Measurements from ENCODE around the gene TICAM1.
A peak's percentile ranks its signal among the peaks of the same experiment; 100 is the strongest.
"Not testable (repeated sequence)": the region's sequence is repeated elsewhere in the genome, so short reads cannot be mapped to it uniquely, and the experiment has no call there.

The TICAM1 gene

DNA sequence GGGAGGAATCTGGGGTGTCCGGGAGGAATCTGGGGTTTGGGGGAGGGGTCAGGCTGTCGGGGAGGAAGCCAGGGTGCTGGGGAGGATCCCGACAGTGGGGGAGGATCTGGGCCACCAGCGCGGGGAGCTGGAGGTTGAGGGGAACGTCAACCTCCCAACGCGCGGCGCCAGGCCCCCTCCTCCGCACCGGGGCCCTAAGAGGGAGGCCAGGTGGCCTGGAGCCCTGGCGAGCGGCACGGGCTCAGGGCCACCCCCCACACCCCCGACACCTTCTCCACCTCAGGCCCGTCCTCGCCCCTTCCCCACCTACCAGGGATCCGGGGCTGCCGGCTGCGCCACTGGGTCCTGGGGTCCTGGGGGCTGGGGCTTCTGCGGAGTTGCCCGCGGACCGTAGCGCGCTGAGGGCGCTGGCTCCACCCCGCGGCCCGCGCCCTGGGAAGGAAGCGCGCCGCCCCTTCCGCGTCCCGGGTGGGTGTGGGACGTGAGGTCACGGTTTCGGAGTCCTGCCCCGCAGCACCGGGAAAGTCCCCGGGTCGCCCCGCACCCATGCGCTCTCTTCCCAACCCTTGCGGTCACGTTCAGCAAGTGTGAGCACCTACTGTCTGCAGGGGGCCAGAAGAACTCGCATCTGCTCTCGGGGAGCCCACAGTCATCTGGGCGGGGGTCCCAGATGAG, at the start of gene TICAM1:
Gene TICAM1, minus strand, starts transcription at position 409 of the 675 bp plus-strand sequence. CDS start 13,335 bp downstream, outside the sequence.
- peak; percentile 78 for DNase-seq (ENCODE audit: low spot score)

DNA sequence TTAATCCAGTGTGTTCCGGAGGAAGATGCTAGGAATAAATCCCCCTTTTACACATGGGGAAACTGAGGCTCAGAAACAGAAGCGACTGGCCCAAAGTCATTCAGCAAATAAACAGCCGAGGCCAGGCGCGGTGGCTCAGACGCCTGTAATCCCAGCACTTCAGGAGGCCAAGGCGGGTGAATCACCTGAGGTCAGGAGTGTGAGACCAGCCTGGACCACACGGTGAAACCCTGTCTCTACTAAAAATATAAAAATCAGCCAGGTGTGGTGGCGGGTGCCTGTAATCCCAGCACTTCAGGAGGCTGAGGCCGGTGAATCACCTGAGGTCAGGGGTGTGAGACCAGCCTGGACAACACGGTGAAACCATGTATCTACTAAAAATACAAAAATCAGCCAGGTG, 47.5 kb upstream of the TICAM1 start:
- DNase-seq (ENCODE audit: low spot score): no peak

DNA sequence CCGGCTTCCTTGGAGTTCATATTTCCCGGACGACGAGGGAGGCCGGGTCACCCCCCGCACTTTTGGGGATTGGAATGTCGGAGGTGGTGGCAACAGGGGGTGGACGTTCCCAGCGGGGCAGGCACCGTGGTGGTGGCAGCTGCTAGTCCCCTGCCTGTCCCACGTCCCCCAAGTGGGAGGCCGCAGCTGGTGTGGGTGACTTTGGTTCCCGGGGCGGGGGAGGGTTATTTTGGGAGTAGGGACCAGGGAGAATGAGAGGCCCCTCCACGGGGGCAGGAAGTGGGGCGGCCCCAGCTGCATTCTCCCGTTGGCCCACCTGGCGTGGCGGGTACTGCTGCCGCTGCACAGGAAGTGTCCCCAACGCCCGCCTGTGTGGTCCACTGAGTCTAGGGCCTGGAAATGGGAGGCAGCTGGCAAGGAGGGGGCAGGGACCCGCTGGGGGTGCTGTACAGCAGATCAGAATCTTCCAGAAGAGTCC, 47.0 kb upstream of the TICAM1 start:
- no peak for DNase-seq (ENCODE audit: low spot score)

DNA sequence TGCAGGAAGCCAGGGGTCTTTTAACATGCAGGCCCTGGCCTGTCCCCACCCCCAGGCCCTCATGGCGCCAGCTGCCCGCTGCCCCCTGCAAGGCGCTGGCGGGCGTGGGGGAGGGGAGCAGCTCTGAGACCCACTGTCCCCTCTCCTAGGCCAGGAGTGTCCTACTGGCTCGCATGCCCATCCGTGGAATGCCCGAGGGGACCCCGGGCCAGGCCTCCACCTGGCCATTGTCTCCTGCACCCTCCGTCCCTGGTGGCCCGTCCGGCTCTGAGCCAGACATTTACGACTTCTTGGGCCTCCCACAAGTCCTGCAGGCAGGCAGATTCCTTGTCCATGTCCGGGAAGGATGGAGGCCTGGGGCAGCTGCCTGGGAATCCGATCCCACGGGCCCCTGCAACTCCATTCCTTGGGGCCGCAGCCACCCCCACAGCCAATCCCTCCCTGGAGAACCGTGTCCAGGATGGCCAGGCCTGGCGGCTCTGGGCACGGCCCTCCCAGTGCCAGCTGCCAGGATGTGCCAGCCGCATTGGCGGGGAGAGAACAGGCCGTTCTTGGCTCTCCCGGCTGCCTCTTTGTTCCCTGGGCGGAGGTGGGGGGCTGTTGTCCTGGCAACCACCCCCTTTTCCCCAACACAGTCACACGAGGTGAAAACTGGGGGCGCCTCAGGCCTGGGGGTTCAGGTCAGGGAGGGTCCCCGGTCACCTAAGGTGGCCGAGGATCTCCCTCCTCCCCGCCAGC, 46.4 kb upstream of the TICAM1 start:
- no peak for DNase-seq (ENCODE audit: low spot score)

DNA sequence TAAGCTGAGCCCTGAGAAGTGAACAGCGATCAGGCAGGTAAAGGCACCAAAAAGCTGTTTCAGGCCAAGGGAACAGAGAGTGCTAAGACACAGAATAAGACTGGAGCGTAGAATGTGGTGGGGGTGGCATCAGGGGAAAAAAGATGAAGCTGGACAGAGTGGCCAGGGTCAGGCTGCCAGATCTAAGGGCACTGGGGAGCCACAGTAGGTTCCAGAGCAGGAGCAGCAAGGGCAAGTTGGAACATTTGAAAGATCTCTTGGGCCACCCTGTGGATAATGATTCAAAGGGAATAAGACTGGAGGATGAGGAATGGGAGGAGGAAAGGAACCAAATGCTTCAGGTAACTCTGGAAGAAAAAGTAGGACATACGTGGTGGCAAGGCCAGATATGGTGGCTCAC, 42.4 kb upstream of the TICAM1 start:
- no peak for DNase-seq (ENCODE audit: low spot score)

DNA sequence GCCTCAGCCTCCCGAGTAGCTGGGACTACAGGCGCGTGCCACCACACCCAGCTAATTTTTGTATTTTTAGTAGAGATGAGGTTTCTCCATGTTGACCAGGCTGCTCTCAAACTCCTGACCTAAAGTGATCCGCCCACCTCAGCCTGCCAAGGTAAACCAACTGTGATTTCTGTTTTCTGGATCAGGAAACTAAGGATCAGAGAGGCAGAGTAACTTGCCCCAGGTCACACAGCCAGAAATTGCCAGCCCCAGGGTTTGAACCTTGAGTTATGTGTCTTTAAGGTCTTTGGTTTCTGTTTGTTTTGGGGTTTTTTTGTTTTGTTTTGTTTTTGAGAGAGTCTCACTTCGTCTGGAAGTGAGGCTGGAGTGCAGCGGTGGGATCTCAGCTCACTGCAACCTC, 40.2 kb upstream of the TICAM1 start:
- no peak for DNase-seq (ENCODE audit: low spot score)

DNA sequence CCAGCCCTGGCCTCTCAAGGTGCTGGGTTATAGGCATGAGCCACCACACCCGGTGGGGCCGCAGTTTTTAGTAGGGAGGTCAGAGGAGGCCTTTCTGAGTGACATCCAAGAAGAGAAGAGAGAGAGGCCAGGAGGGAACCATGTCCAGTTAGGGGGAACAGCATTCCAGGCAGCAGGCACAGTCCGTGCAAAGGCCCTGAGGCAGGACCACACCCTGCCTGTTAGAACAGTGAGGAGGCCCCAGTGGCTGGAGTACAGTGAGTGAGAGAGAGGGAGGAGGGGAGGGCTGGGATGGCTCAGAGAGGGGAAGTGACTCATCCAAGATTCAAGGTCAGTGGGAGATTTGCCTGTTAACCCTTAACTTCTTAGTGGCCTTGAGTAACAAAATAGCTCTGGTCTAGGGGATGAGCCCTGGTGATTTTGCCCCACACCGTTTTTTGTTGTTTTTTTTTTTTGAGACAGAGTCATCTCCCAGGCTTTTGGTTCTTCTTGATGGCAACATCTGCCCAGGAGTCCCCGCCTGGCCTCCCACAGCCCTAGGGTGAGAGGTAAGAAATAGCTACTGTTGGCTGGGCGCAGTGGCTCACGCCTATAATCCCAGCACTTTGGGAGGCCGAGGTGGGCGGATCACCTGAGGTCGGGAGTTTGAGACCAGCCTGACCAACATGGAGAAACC, 38.7 kb upstream of the TICAM1 start:
- peak; percentile 22 for DNase-seq (ENCODE audit: low spot score)

DNA sequence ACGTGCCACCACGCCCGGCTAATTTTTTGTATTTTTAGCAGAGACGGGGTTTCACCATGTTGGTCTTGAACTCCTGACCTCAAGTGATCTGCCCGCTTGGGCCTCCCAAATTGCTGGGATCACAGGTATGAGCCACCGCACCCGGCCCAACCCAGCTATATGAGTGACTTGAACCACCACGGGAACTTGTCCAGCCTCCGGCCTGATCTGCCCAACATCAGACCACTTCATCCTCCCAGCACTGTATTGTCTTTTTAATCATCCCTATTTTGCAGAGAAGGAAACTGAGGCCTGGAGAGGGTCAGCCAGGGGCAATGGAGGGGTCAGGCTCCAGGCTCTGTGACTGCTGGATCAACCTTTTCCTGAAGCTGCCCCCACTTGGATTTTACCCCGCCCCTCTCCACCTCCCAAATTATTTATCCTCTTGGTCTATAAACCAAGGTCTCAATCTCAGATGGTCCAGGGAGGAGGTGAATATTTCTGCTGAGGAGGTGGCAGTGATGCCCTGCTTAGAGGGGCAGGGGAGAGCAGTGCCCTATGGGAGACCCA, 36.8 kb upstream of the TICAM1 start:
- no peak for DNase-seq (ENCODE audit: low spot score)

DNA sequence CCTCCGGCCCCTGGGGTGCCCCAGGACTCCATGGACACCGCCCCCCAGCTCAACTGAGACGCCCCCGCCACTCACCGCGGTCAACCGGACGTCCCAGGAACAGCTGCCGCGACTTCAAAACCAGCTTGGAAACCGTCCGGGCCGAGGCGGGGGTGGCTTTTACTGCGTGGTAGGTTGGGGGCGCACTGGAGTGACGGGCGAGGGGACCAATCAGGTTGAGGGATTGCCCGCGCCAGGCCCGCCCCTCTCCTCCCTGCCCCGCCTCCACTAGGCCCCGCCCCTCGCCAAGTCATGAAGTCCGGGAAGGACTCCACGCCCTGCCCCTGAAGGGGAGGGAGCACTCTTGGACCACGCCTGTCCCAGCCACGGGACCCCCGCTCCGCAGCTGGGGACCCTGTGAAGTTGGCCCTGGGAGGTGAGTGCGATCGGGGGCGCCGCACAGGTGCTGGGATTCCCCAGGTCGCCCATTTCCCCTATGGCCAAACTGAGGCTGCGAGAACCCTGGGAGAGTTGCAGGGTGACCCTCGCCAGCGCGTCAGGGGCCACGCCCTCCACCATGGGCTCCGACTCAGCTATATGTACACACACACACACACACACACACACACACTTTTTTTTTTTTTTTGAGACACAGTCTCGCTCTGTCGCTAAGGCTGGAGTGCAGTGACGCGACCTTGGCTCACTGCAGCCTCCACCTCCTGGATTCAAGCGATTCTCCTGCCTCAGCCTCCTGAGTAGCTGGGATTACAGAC, 36.2 kb upstream of the TICAM1 start, which contains the start of gene PLIN3:
Gene PLIN3, minus strand, starts transcription at position 134 of the 752 bp plus-strand sequence. CDS start 6,273 bp downstream, outside the sequence.
- DNase-seq (ENCODE audit: low spot score): peak; percentile 90

DNA sequence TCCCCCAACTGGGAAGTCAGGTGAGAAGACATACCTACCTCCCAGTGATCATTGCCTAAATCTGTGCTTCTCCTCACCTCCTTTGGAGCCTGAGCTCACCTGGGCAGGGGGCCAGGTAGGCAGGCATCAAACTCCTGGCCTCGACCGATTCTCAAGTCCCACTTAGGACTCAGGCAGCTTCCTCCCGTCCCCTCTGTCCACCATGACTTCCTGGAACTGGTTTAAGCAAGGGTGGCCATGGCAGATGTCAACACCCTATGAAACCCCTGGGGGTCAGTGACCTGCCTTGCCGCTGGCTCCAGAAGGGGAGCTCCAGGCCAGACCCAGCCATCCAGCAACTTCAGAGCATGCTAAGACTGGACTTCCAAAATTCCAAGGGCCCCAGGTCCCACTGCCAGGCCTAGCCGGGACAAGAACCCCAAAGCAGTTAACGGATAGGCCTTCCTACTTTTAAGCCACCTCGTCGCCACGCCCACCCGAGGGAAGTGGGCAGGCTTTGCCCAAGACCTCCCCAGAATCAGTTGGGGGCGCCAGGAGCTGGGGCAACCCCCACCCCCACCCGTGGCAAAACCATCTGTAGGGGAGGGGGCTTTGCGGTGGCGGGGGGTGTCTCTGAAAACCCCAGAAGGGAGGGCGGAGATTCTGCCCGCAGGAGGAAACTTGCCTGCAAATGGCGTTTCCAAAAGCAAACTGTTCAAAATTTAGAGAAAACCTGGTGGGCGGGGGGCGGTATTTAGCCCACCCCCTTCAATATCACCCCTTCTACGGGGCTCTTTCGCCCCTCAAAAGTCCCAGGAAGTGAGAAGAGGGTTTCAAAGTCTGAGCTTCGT, 35.3 kb upstream of the TICAM1 start:
- peak; percentile 26 for DNase-seq (ENCODE audit: low spot score)

DNA sequence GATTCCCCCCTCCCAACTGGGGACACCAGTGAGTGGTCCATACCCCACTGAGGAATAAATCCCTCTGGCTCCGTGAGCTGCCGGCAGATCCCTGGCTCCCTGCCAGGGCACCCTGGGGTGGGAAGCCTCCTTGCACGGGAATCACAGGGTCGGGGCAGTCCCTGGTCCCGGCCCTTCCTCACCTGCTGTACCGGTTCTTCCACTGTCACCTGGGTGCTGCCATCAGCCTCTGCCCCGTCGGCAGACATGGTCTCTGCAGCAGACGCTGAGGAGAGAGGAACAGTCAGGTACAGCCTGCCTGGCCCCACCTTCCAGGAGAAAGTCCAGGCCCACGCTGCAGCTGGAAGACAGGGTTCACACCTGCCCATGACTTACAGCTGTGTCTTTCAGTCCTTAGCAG, 29.6 kb upstream of the TICAM1 start:
- DNase-seq (ENCODE audit: low spot score): no peak

DNA sequence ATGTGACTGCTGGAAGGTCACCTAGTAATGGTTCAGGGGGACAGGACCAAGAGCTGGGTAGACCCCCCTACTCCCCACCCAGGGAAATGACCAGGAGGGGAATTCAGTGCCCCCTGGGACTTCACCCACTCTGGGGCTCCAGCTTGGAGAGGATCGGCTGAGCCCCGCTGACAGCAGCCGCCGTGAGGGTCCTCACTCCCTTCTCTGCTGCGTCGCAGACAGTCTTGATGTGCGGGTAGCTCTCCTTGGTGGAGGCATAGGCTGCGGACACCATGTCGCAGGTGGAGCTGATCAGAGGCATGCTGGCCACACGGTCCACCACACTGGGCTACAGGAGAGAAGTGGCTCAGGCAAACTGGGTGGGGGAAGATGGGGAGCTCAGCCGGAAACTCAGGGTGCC, 28.2 kb upstream of the TICAM1 start:
- no peak for DNase-seq (ENCODE audit: low spot score)

DNA sequence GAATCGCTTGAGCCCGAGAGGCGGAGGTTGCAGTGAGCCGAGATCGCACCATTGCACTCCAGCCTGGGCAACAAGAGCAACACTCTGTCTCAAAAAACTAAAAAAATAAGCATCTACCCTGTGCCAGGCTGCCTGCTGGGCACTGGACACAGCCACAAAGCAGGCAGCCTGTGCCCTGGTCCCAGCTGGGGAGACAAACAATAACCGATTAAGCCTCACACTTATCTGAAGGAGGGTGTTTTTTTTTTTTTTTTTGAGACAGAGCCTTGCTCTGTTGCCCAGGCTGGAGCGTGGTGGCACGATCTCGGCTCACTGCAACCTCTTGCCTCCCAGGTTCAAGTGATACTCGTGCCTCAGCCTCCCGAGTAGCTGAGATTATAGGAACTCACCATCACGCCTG, 25.0 kb upstream of the TICAM1 start:
- not testable (repeated sequence) for DNase-seq (ENCODE audit: low spot score)

DNA sequence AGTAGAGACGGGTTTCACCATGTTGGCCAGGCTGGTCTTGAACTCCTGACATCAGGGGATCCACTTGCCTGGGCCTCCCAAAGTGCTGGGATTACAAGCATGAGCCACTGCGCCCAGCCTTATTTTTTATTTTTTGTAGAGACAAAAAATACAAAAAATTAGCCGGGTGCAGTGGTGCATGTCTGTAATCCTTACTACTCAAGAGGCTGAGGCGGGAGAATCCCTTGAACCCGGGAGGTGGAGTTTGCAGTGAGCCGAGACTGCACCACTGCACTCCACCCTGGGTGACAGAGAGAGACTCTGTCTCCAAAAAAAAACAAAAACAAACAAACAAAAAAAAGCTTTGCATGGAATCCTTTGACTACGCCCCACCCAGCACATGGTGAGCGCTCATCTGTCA, 22.0 kb upstream of the TICAM1 start:
- DNase-seq (ENCODE audit: low spot score): not testable (repeated sequence)

DNA sequence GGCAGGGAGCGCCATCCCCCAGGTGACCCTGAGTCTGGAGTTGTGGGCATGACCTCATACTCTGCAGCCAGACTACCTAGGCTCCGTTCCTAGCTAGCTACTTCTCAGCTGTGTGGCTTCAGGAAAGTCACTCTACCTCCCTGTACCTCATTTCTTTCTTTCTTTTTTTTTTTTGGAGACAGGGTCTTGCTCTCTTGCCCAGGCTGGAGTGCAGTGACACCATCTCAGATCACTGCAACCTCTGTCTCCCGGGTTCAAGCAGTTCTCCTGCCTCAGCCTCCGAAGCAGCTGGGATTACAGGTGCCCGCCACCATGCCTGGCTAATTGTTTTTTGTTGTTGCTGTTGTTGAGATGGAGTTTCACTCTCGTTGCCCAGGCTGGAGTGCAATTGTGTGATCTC, 21.0 kb upstream of the TICAM1 start:
- DNase-seq (ENCODE audit: low spot score): no peak

DNA sequence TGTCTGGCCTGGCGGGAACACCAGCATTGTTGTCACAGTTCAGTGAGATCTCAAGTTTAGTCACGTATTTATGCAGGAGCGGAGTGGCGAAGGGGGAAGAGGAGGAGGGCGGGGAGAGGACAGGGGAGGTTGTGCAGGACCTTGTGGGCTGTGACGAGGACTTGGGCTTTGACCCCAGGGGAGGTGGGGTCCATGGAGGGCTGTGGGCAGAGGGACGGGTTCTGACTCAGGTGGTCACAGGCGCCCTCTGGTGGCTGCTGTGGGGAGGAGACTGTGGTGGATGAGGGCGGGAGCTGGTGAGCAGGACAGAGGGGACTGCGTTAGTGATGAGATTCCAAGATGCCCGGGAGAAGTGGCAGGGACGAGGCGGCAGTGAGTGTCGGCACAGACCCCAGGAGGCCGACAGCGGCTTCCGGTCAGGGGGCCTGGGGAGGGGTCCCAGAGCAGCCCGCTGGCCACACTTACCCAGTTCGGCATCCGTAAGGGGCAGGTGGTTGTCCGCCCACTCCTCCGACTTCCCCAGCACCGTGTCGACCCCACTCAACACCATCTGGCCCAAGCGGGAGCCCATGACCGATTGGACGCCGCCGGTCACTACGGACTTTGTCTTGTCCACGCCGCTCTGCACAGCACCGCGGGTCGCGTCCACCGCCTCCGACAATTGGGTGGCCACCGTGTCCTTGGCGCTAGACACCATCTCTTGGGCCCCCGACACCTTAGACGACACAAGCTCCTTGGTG, 20.2 kb upstream of the TICAM1 start:
- peak; percentile 74 for DNase-seq (ENCODE audit: low spot score)

DNA sequence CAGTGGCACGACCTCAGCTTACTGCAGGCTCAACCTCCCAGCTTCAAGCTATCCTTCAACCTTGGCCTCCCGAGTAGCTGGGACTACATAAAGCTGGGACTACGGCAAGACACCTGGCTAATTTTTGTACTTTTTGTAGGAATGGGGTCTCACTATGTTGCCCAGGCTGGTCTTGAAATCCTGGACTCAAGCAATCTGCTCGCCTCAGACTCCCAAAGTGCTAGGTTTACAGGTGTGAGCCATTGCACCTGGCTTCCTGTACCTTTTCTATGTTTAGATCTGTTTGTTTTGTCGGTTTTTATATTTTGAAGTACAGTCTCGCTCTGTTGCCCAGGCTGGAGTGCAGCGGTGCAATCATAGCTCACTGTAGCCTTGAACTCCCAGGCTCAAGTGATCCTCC, 17.5 kb upstream of the TICAM1 start:
- DNase-seq (ENCODE audit: low spot score): no peak

DNA sequence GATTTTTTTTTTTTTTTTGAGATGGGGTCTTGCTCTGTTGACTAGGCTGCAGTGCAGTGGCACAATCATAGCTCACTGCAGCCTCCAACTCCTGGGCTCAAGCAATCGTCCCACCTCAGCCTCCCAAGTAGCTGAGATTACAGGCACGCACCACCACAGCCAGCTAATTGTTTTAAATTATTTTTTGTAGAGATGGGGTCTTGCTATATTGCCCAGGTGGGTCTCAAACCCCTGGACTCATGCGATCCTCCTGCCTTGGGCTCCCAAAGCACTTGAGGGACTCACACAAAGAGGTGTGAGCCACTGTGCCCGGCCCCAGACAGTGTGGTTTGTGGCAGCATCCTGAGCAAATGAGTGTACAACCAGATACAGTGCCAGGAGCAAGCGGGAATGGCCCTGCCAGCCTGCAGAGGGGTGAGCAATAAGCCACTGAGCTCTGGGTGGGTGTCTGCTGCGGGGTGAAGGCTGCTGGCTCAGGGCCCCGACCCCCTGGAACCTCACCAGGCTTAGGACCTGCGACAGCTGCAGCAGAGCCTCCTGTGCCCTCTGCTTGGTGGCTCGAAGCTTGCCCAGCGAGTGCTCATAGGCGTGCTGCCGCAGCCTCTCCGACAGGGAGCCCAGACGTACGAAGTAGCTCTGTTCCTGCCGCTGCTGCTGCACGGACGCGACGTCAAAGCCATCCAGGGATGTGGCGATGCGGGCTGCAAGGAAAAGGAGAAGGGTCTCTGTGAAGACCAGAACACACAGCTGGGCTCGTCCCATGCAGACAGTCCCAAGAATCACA, 15.9 kb upstream of the TICAM1 start:
- DNase-seq (ENCODE audit: low spot score): no peak

DNA sequence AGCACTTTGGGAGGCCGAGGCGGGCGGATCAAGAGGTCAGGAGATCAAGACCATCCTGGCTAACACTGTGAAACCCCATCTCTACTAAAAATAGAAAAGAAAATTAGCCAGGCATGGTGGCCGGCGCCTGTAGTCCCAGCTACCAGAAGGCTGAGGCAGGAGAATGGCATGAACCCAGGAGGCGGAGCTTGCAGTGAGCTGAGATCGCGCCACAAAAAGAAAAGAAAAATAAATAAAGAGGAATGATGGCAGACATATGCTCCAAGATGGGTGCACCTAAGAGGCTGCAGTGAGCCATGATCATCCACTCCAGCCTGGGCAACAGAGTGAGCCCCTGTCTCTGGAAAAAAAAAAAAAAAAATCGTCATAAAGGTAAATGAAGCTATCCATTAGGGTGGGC, 14.5 kb upstream of the TICAM1 start:
- not testable (repeated sequence) for DNase-seq (ENCODE audit: low spot score)
